Measurements from ENCODE around the gene EIF4E3.

The EIF4E3 gene

GRCh38 chr3:71685686-71686085 lies 39.5 kb downstream of the EIF4E3 start:
- DNase-seq = no peak

- DNase-seq = no peak
Measured at GRCh38 chr3:71684757-71685386, 40.3 kb downstream of the EIF4E3 start.

- no peak for DNase-seq
Measured at GRCh38 chr3:71684046-71684756, 41.0 kb downstream of the EIF4E3 start.

- DNase-seq = peak; percentile 5
Measured at GRCh38 chr3:71681224-71681668, 44.0 kb downstream of the EIF4E3 start.

GRCh38 chr3:71680603-71681002 lies 44.6 kb downstream of the EIF4E3 start:
- DNase-seq = no peak

- no peak for DNase-seq
Measured at GRCh38 chr3:71676931-71677330, 48.3 kb downstream of the EIF4E3 start.

- no peak for DNase-seq
Measured at GRCh38 chr3:71673486-71673885, 51.7 kb downstream of the EIF4E3 start.

- DNase-seq = no peak
Measured at GRCh38 chr3:71672807-71673206, 52.4 kb downstream of the EIF4E3 start.

GRCh38 chr3:71672340-71672739 lies 52.9 kb downstream of the EIF4E3 start:
- DNase-seq = no peak

GRCh38 chr3:71671216-71671845 lies 53.9 kb downstream of the EIF4E3 start:
- DNase-seq = no peak

- DNase-seq = no peak
Measured at GRCh38 chr3:71662568-71662967, 62.6 kb downstream of the EIF4E3 start.

GRCh38 chr3:71662056-71662455 lies 63.1 kb downstream of the EIF4E3 start:
- DNase-seq = no peak

- DNase-seq = no peak
Measured at GRCh38 chr3:71659864-71660591, 65.2 kb downstream of the EIF4E3 start.

- DNase-seq = peak; percentile 34
Measured at GRCh38 chr3:71657831-71658530, 67.2 kb downstream of the EIF4E3 start.

- DNase-seq = no peak
Measured at GRCh38 chr3:71655061-71655460, 70.1 kb downstream of the EIF4E3 start.

GRCh38 chr3:71653414-71653807 lies 71.8 kb downstream of the EIF4E3 start:
- DNase-seq = no peak

- peak; percentile 30 for DNase-seq
Measured at GRCh38 chr3:71652781-71653413, 72.3 kb downstream of the EIF4E3 start.

GRCh38 chr3:71651625-71652024 lies 73.6 kb downstream of the EIF4E3 start:
- DNase-seq = no peak

- no peak for DNase-seq
Measured at GRCh38 chr3:71650372-71650771, 74.8 kb downstream of the EIF4E3 start.

GRCh38 chr3:71649757-71650156 lies 75.4 kb downstream of the EIF4E3 start:
- DNase-seq = no peak

- DNase-seq = no peak
Measured at GRCh38 chr3:71647751-71648150, 77.5 kb downstream of the EIF4E3 start.

- DNase-seq = no peak
Measured at GRCh38 chr3:71646971-71647370, 78.2 kb downstream of the EIF4E3 start.

Data from NCI-H1694 treated with DMSO at 0.1 percent for 48 hours (cell line).